Motor neuron (in vitro differentiated cells): ENCODE measurements around the gene TGFBR3. TPM values are rescaled to one million over a fixed set of nuclear protein-coding genes. Genes with fewer than 3 reads are reported as not detected.
A peak's percentile ranks its signal among the peaks of the same experiment; 100 is the strongest.

Source experiments
- ATAC-seq, 8 experiments: fragments of 200-7000 bp; cut with Tn5 transposase; replicated peaks in 6 of 8; 2 replicates each; pipeline ENCODE4 v1.8.0; 2021; ENCODE audit warnings: mild to moderate bottlenecking in 8 of 8, moderate library complexity in 8 of 8
- H3K27ac ChIP-seq, 2 donors: fragments of 250-450 bp; sonication (Bioruptor Pico); 2 replicates each; pipeline ENCODE4 v1.9.0; 2021; ENCODE audit warnings: antibody characterized with exemption in 2 of 2, mild to moderate bottlenecking in 2 of 2, moderate library complexity in 1 of 2
- H3K4me1 ChIP-seq, 2 donors: fragments of 250-450 bp; sonication (Bioruptor Pico); replicated peaks in 1 of 2; 2 replicates each; pipeline ENCODE4 v1.6.1; 2021; ENCODE audit warnings: antibody characterized with exemption in 2 of 2, mild to moderate bottlenecking in 2 of 2, moderate library complexity in 1 of 2
- H3K4me3 ChIP-seq, 5 donors: fragments of 250-450 bp; sonication (Bioruptor Pico); 2 replicates each; pipeline ENCODE4 v1.9.0; 2021; ENCODE audit warnings: antibody characterized with exemption in 5 of 5, mild to moderate bottlenecking in 5 of 5, moderate library complexity in 4 of 5
- WGBS, 10 experiments: fragments of 450-650 bp; shearing (Covaris generic); methylation state at CpG; one replicate each; pipeline ENCODE4 v1.0.0; 2022; 5-methylcytosine and 5-hydroxymethylcytosine counted together
- in situ Hi-C, 9 experiments: fragments of 400-800 bp; cut with MboI; loops; one replicate each; pipeline ENCODE4 v1.15.0; 2021; ENCODE audit warnings: low sequenced_read_pairs in 9 of 9, low pct_unique_long_range_greater_than_20kb in 2 of 9; ENCODE audit not compliant: unreplicated experiment in 9 of 9
- total RNA-seq, 8 experiments: library from RNA; unstranded; fragments of 300-600 nt; gene quantifications; 2 replicates each; pipeline versions ENCODE4 v1.2.3 to v1.2.4, GENCODE V29; 2022

The TGFBR3 gene
- total RNA-seq, 8 experiments from 2014 or later = 3.5 to 57.8 (median 9.0) TPM

DNA sequence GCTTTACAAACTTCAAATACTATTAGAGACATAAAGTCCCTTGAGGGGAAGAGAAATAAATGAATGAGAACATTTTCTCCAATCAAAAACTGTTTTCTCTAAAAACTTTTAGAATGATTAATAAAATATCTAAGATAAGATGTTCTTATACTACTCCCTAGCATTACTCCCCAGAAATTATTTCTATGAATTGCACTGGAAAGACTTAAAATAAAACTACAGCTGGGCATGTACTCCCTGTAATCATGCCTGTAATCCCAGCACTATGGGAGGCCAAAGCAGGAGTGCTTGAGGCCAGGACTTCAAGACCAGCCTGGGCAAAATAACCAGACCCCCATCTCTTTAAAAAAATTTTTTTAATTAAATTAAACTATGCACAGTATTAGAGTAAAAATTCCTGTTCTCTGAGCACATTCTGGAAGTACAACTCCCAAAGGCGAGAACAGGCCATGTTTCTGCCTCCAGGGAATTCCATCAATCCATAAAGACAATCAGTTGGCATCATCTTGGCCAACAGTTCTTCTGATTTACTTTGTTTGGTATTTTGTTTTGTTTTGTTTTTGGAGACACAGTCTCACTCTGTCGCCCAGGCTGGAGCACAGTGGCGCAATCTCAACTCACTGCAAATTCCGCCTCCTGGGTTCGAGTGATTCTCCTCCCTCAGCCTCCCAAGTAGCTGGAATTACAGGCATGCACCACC, 77.9 kb downstream of the TGFBR3 start:
- Histone ChIP-seq H3K4me3 (no peak overlapping the region), H3K4me1 (no peaks in the 10 kb centered on the region), H3K27ac (no peak overlapping the region)
- in situ Hi-C loops = no loop called here
- 80 to 100% (median 99%) methylated on average over 1 to 5 of the region's 5 CpGs; no CpG with 5 or more reads in 2 of the 10 experiments for WGBS, 10 experiments
- no peak for ATAC-seq

DNA sequence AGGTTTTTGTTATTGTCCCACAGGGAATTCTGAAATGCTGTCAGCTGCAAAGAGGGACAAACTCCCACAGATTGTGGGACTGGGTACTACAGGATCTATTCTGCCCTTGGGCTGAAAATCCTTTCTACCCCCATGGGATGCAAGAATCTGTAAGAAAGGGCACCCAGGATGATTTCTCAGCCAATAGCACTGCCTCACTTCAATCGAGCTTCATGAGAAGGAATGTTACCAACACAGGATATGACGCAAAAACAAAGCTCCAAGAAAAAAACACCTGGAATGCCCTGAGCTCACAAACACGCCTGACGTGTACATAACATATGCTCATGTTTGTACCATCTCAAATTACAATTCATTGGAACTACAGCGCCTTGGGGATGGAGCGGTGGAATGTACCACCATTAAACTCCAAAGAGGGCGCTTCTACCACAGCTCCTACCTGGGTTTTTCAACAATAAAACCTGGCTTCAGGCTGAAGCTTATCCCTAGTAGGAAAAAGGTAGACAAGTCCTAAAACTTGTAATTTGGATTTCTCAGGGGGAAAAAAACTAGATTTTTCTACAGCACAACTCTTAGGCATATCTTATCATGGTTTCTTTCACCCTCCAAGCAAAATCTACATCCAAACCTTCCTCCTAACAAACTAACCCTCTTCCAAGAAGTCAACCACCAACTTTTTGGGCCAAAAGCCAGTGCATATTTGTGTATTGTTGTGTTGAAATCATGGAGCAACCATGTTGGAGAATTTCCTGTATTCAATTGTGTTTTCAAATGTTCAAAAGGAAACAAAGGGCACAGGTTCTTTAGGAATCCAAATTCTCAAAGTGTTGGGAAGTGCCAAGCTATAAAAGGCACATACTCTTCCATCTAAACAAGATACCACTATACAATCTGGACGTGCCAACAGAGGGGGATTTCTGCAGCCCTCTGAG, 78.9 kb downstream of the TGFBR3 start:
- in situ Hi-C loops = no loop called here
- ATAC-seq = peak in 1 of 8 experiments; percentile 50
- Histone ChIP-seq H3K27ac (no peak overlapping the region), H3K4me3 (no peak overlapping the region), H3K4me1 (no peaks in the 10 kb centered on the region)
- 52 to 97% (median 89%) methylated on average over 3 to 8 of the region's 8 CpGs; no CpG with 5 or more reads in 1 of the 10 experiments for WGBS, 10 experiments

DNA sequence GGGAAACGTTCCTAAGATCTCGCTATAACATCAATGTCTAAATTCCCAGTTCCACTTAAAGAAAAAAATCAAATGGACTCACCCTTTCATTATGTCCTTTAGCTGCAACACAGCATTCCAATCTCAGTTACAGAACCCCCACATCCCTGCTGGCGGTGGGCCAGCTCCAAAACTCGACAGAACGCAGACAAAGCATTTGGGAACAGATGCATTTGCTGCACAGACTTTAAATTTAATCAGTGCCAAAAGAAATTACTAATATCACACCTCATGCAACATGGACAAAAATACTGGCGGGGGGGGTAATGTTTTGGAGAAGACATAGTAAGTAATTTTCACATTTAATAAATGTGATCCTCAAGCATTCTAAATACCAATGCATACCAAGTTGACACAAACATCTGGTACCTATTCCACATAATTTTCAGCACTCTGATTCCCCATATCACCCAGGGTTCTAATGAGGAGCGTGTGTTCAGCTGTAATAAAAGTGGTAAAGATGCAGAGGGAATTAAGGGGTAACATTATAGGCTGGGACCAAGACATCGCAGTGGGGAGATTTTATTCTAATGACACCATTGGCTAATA, 79.7 kb downstream of the TGFBR3 start:
- WGBS, 10 experiments = 16 to 75% (median 51%) methylated on average over 2 to 8 of the region's 8 CpGs; no CpG with 5 or more reads in 1 of the 10 experiments
- in situ Hi-C loops = no loop called here
- no peaks in the 10 kb centered on the region for H3K4me1 ChIP-seq
- ATAC-seq = no peak
- no peak overlapping the region for H3K4me3 ChIP-seq
- no peak overlapping the region for H3K27ac ChIP-seq

DNA sequence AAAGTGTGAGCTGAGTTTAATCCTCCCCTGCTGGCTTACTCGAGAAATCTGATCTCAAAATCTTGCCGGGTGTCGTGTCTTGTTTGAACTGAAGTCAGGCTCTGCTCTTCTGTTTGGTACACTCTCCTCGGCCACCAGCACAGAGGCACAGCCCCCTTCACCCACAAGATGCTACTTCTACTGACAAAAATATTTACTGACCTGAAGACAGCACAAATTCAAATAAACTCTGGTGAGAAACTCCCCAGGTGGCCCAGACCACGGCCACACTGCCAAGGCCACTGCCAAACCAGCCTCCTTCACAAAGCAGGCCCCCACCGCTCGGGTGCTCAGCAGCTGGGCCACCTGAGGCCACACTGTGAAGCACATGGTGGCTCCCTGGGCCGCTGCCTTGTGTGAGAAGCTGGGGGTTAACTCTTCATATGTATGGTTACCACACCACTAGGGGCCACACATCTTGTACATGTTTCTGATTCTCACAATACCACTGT, 80.6 kb downstream of the TGFBR3 start:
- no peaks in the 10 kb centered on the region for H3K4me1 ChIP-seq
- no peak overlapping the region for H3K27ac ChIP-seq
- ATAC-seq = no peak
- in situ Hi-C loops = no loop called here
- 51 to 93% (median 85%) methylated on average over 2 to 6 of the region's 8 CpGs; no CpG with 5 or more reads in 2 of the 10 experiments for WGBS, 10 experiments
- H3K4me3 ChIP-seq = no peak overlapping the region

DNA sequence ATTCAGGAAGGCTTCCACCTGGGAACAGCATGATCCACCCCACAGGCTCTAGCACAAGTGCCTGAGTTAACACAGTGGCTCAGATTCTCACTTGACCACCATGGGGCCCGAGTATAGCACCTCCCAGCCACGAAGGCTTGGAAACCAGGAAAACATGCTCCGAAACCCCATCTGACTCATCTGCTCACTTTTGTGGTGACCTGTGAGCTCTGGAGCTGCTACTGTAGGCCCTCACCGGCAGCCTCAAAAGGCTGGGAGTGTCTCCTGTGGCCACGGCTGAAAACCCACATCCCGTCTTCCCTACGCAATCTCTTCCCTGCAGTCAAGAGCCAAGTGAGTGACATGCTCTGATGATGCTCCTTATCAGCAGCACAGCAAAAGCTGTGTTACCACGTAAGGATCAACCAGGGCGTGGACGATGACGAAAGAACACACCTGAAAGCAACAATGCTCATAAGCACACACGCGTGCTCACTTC, 81.4 kb downstream of the TGFBR3 start:
- Histone ChIP-seq H3K4me1 (no peaks in the 10 kb centered on the region), H3K4me3 (no peak overlapping the region), H3K27ac (no peak overlapping the region)
- ATAC-seq = peak in 1 of 8 experiments; percentile 6
- 70 to 100% (median 92%) methylated on average over 1 to 9 of the region's 13 CpGs; no CpG with 5 or more reads in 2 of the 10 experiments for WGBS, 10 experiments
- in situ Hi-C loops = no loop called here

DNA sequence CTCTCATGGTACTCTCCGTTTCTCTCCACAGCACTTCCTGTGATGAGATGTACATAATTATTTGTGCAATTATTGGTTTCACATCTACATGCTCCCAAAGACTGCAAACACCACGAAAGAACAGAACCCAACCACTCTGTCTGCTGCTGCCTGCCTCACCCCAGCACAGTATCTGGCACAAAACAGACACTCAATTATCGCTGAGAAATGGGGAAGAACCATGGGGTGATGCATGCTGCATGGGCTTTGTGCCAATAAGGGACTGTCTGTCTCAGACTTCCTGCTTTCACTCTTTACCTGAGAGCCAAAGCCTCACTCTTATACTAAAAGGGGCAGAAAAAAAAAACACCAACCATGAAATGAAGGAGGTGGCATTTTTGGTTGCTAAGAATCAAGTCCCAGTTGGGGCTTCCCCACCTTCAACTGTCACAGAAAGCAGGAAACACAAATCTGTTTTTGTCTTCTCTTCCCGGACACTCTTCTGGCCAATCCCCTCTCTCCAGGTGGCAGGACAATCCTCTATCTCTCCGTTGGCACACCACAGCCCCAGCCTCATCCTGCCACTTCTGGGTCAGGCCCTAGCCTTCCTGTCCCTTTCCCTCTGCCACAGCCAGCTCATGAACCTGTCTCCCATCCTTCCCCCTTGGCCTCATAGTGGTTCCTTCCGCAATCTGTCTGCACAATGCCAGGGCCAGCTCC, 82.0 kb downstream of the TGFBR3 start:
- Histone ChIP-seq H3K4me3 (no peak overlapping the region), H3K27ac (no peak overlapping the region), H3K4me1 (no peaks in the 10 kb centered on the region)
- peak in 3 of 8 experiments; percentile 24 to 60 (median 58) for ATAC-seq
- WGBS, 10 experiments = 21 to 100% (median 95%) methylated on average over 1 to 5 of the region's 6 CpGs; no CpG with 5 or more reads in 1 of the 10 experiments
- in situ Hi-C loops = no loop called here

DNA sequence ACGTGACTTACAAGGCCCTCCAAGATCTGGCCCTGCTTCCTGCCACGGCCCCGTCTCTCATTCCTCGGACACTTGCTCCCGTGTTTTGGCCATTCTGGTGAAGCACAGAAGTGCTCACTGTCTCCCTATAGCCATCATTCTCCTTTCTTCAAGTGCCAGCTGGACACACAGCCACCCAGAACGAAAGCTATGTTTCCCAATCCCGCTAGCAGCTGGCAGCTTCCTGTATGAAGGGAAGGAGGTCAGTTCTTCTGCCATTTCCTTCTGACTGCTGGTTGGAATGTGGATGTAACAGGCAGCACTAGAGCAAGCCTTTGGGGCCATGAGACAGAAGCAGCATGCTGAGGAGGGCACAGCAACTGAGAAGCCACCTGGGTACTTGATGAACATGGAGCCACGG, 82.8 kb downstream of the TGFBR3 start:
- ATAC-seq = no peak
- Histone ChIP-seq H3K4me3 (no peak overlapping the region), H3K27ac (no peak overlapping the region), H3K4me1 (peaks cover 0 to 3% of the 10 kb centered on the region in 2 donors)
- WGBS, 10 experiments = 25 to 100% (median 82%) methylated on average over 2 to 8 of the region's 8 CpGs; no CpG with 5 or more reads in 1 of the 10 experiments
- in situ Hi-C loops = no loop called here

DNA sequence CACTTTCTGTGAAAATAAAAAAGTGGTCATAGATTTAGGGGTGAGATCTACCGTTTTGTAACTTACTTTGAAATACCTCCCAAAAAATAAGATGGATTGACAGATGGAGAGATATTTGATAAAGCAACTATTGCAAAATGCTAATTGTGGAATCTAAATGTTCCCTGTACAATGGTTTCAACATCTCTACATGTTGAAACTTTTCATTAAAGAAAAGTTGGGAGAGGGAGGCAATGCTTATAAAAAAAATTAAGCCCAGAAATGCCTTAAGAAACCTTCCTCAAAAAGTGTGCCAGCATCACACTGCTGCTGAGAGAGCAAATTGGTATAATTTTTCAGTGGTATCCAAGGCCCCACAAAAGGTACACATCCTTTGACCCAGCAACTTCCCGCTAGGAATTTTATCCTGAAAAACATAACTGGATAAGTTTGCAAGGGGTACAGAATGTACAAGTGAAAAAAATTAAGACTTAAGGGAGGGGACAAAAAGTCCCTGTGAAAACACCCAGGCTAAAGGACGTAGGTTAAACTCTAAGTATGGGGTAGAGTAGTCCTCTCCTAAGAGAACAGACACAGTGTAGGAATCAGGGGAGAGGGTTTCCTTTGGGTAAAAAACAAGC, 84.3 kb downstream of the TGFBR3 start:
- ATAC-seq = no peak
- peaks cover 0 to 3% of the 10 kb centered on the region in 2 donors for H3K4me1 ChIP-seq
- in situ Hi-C loops = no loop called here
- 82 to 100% (median 95%) methylated on average over 1 to 3 of the region's 3 CpGs for WGBS, 10 experiments
- no peak overlapping the region for H3K4me3 ChIP-seq
- H3K27ac ChIP-seq = no peak overlapping the region

DNA sequence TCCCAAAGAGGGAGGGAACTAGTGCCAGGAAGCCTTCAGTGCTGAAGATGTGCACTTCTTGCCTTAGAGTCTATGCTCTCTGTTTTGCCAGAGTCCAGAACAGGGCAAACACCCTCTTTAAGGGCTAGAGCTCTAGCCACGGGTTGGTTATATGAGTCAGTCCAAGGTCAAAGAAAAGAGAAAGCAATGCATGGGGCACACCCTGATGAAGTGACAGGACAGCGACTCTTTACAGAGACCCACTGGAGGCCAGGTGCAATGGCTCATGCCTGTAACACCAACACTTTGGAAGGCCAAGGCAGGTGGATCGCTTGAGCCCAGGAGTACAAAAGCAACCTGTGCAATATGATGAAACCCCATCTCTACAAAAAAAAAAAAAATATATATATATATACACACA, 86.1 kb downstream of the TGFBR3 start:
- Histone ChIP-seq H3K4me3 (no peak overlapping the region), H3K4me1 (peaks cover 0 to 3% of the 10 kb centered on the region in 2 donors), H3K27ac (no peak overlapping the region)
- in situ Hi-C loops = no loop called here
- ATAC-seq = peak in 2 of 8 experiments; percentile 13 to 46
- 17 to 100% (median 60%) methylated on average over 1 to 3 of the region's 3 CpGs; no CpG with 5 or more reads in 3 of the 10 experiments for WGBS, 10 experiments

DNA sequence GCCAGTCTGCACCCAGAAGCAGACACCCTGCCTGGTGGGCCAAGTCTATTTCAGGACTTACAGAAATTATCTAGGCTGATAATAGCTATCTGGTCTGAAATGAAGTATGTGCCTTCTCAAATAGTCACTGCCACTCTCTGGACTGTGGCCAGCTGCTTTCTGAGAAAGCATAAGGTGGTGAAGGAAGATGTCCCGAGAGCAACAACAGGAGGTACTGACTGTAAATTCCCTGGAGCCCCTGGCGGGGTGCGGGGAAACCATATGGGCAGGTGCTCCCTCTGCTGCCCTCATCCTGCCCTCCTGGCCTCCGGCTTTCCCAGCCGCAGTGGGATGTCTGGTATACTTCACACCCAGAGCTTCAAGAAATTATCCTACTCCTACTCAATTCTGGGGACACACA, 86.8 kb downstream of the TGFBR3 start:
- no peak overlapping the region for H3K27ac ChIP-seq
- H3K4me1 ChIP-seq = peaks cover 0 to 3% of the 10 kb centered on the region in 2 donors
- in situ Hi-C loops = no loop called here
- 67 to 100% (median 92%) methylated on average over 1 to 5 of the region's 5 CpGs; no CpG with 5 or more reads in 3 of the 10 experiments for WGBS, 10 experiments
- peak in 2 of 8 experiments; percentile 6 to 58 for ATAC-seq
- no peak overlapping the region for H3K4me3 ChIP-seq

DNA sequence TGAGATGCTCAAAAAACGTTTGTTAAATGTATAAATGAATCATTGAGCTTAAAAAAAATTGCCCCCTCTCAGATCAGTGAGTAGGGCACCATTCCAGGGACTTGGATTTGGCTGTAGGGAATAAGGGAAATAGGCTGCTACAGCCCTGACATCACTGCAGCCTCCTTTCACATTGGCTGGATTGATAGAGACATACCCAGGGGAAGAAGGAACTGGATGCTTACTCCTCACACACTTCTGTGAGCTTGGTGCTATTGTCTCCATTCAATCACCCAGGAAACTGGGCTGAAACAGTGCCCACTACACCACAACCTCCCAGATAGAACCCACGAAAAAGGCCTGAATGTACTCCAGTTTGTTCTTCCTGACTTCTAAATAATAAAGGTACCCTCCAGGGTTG, 87.2 kb downstream of the TGFBR3 start:
- peak in 3 of 8 experiments; percentile 35 to 94 (median 56) for ATAC-seq
- 0 to 58% (median 15%) methylated on average over 1 to 2 of the region's 2 CpGs; no CpG with 5 or more reads in 4 of the 10 experiments for WGBS, 10 experiments
- H3K27ac ChIP-seq = no peak overlapping the region

DNA sequence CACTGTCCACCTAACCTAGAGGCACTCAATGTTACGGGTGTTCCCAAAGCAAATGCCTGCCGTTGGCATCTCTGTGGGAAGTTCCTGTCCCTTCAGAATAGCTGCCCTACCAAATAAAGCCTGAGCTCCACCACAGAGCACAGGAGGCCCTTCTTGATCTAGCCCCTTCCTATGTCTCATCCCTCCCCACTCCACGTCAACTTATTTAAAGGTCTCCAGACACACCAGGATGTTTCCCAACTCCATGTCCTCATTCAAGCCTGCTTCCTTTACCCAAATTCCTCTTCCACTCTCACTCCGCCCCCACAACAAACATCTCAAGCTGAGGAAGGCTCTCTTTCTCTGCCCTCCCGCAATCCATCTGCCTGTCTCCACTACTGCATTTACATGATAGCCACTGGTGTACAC, 87.7 kb downstream of the TGFBR3 start:
- peak in 1 of 8 experiments; percentile 33 for ATAC-seq

More for the DNA sequence above, 87.2 kb downstream of the TGFBR3 start:
- H3K4me3 ChIP-seq = no peak overlapping the region
- in situ Hi-C loops = no loop called here
- H3K4me1 ChIP-seq = peaks cover 0 to 3% of the 10 kb centered on the region in 2 donors

More for the DNA sequence above, 87.7 kb downstream of the TGFBR3 start:
- Histone ChIP-seq H3K4me1 (peaks cover 0 to 3% of the 10 kb centered on the region in 2 donors), H3K27ac (no peak overlapping the region), H3K4me3 (no peak overlapping the region)
- in situ Hi-C loops = no loop called here
- WGBS, 10 experiments = 68 to 100% (median 82%) methylated on average over 1 to 5 of the region's 5 CpGs; no CpG with 5 or more reads in 2 of the 10 experiments
